Coronary artery (tissue), 2 donors: ENCODE measurements around the gene ARHGAP22.

ENCODE experiments used
- DNase-seq: peaks from one replicate; pipeline ENCODE4 v3.0.0-alpha.2; 2017; ENCODE audit warnings: low spot score
- H3K27ac ChIP-seq, 2 donors: fragments of 200-600 bp; sonication (generic); one replicate each; pipeline ENCODE4 v1.5.1; 2016 to 2019
- H3K4me3 ChIP-seq: fragments of 200-600 bp; sonication (generic); 2 replicates; pipeline ENCODE4 v1.5.1; 2016; ENCODE audit warnings: mild to moderate bottlenecking, moderate library complexity
- CTCF ChIP-seq: fragments of 200-600 bp; sonication (generic); IDR thresholded peaks from one replicate; pipeline ENCODE4 v1.5.1; 2019; ENCODE audit warnings: antibody characterized with exemption

The ARHGAP22 gene

GRCh38 chr10:48506147-48506917 is 98.5 kb downstream of the ARHGAP22 start:
- no peak for TF ChIP-seq CTCF
- no peak for DNase-seq
- Histone ChIP-seq H3K27ac (no peak overlapping the region), H3K4me3 (no peak overlapping the region)

- Histone ChIP-seq H3K4me3 (no peak overlapping the region), H3K27ac (no peak overlapping the region)
- no peak for TF ChIP-seq CTCF
- peak; percentile 56 for DNase-seq
Observed at GRCh38 chr10:48505394-48506112, 99.3 kb downstream of the ARHGAP22 start.

- DNase-seq: peak; percentile 57
- H3K4me3 ChIP-seq: no peak overlapping the region
- no peak for TF ChIP-seq CTCF
- no peak overlapping the region for H3K27ac ChIP-seq
Observed at GRCh38 chr10:48504141-48504885, 100.6 kb downstream of the ARHGAP22 start.

GRCh38 chr10:48503293-48503911 is 101.5 kb downstream of the ARHGAP22 start:
- Histone ChIP-seq H3K27ac (no peak overlapping the region), H3K4me3 (no peak overlapping the region)
- peak; percentile 35 for DNase-seq
- TF ChIP-seq CTCF: no peak

- no peak for TF ChIP-seq CTCF
- peak; percentile 46 for DNase-seq
- Histone ChIP-seq H3K27ac (no peak overlapping the region), H3K4me3 (no peak overlapping the region)
Observed at GRCh38 chr10:48502791-48503190, 102.1 kb downstream of the ARHGAP22 start.

GRCh38 chr10:48501787-48502771 is 102.8 kb downstream of the ARHGAP22 start:
- no peak for TF ChIP-seq CTCF

More at GRCh38 chr10:48501787-48502771, 102.8 kb downstream of the ARHGAP22 start:
- Histone ChIP-seq H3K4me3 (no peak overlapping the region), H3K27ac (no peak overlapping the region)
- peak; percentile 40 for DNase-seq
